NT2/D1 (cell line): Measurements from ENCODE around the gene ANKRD55.

ENCODE experiments used
- DNase-seq: peaks from one replicate; pipeline ENCODE4 v3.0.0-alpha.2; 2011; ENCODE audit warnings: low read depth, low spot score
- H3K27me3 ChIP-seq: 2 replicates; pipeline ENCODE4 v1.6.0; 2011; ENCODE audit warnings: mild to moderate bottlenecking; ENCODE audit not compliant: insufficient read length, insufficient read depth
- H3K36me3 ChIP-seq: 2 replicates; pipeline ENCODE4 v1.6.1; 2011; ENCODE audit warnings: mild to moderate bottlenecking, low read length, mixed read lengths; ENCODE audit not compliant: insufficient read depth, insufficient read length
- H3K4me1 ChIP-seq: 2 replicates; pipeline ENCODE4 v1.5.1; 2011; ENCODE audit not compliant: insufficient read depth, insufficient read length
- H3K4me3 ChIP-seq: 2 replicates; pipeline ENCODE4 v1.5.1; 2011; ENCODE audit warnings: low read depth; ENCODE audit not compliant: insufficient read length
- H3K9ac ChIP-seq: 2 replicates; pipeline ENCODE4 v1.6.0; 2011; ENCODE audit warnings: low read depth; ENCODE audit not compliant: insufficient read length
- H3K9me3 ChIP-seq: 2 replicates; pipeline ENCODE4 v1.5.1; 2011; ENCODE audit warnings: mild to moderate bottlenecking, low read length; ENCODE audit not compliant: insufficient read depth
- SUZ12 ChIP-seq: IDR thresholded peaks from 2 replicates; pipeline ENCODE4 v1.6.1; 2011; ENCODE audit not compliant: insufficient read length, insufficient read depth; ENCODE audit errors: extremely low read depth
- YY1 ChIP-seq: IDR thresholded peaks from 2 replicates; pipeline ENCODE4 v1.6.1; 2011; ENCODE audit not compliant: insufficient read length, insufficient read depth
- ZNF274 ChIP-seq: IDR thresholded peaks from 2 replicates; pipeline ENCODE4 v1.6.1; 2011; ENCODE audit warnings: mild to moderate bottlenecking, low read depth, low read length

The ANKRD55 gene

DNA sequence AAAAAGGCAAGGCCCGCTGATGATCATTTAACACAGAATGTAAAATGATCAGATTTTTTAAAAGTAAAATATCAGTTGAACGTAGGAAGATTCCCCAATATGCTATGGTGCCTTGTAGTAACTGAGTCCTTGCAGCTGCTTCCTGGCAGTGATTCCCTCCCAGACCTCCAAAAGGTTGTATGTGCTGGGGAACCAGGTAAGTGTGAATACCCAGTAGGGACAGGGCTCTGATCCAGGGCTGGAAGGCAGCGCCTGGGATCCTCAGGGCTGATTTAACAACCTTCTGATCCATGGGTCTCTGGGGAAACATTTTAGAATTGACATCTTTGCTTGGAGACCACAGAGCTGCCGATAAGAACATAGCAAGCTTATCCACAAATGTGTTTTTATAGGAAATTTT is 161.7 kb downstream of the ANKRD55 start:
- Histone ChIP-seq H3K9ac (no peak overlapping the region), H3K4me3 (no peak overlapping the region), H3K9me3 (no peaks in the 10 kb centered on the region), H3K27me3 (no peaks in the 10 kb centered on the region), H3K36me3 (no peaks in the 10 kb centered on the region), H3K4me1 (peaks cover 3% of the 10 kb centered on the region)
- no peak for DNase-seq
- TF ChIP-seq SUZ12 (no peak), YY1 (no peak), ZNF274 (no peak)

DNA sequence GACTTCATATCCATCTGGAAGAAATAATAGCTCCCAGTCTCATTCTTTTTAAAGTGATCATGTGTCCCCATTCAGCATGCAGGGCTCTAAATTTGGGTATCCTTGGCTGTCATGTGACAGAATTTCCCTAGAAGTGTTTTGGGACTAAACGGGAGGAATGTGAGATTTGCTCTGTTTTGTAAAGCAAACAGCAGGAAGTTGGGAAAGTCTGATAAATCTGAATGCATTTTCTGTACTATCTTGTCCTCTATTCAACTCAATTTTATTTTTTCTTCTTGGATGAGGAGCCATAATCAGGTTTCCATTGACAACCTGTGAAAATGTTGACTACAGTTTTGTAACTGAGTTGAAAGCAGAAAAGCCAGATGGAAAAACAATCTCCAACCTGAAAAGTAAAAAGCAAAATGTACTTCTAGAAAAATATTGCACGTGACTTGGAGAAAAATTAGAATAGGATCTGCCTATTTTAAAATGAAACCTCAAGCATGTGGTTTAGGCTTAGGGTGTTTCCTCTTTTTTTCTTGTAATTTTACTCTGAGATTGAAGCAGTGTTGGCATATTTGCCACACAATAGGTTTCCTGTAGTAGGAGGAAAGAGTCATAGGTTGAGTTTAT is 162.2 kb downstream of the ANKRD55 start:
- Histone ChIP-seq H3K4me3 (no peak overlapping the region), H3K4me1 (peaks cover 3% of the 10 kb centered on the region), H3K36me3 (no peaks in the 10 kb centered on the region), H3K9ac (no peak overlapping the region), H3K9me3 (no peaks in the 10 kb centered on the region), H3K27me3 (no peaks in the 10 kb centered on the region)
- TF ChIP-seq ZNF274 (no peak), YY1 (no peak), SUZ12 (no peak)
- no peak for DNase-seq

DNA sequence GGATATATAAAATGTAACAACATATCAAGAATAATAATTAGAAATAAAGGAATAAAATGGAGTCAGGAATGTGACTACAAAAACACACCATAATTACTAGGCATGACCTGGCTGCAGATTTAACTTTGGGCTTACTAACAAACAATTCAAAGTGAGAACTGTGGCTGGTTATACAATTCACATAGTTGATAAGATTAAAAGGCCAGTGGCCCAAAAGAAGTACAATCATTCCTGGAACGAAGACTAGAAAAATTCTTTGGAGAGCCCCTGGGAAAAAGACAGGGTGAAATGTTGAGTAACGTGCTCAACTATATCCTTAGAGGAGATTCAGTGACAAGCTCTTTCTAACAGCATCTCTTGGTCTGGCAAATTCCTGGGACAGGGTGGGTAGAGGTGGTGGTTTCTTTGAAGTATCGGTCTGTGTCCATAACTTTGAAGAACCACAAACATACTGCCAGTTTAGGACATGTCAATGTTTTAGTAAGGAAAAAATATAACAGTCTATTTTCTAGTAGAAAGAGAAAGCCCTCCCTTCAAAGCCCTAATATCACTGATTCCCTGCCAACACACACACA is 163.4 kb downstream of the ANKRD55 start:
- no peaks in the 10 kb centered on the region for H3K27me3 ChIP-seq
- TF ChIP-seq ZNF274 (no peak), YY1 (no peak)
- H3K36me3 ChIP-seq = no peaks in the 10 kb centered on the region
- no peak overlapping the region for H3K4me3 ChIP-seq
- peaks cover 3% of the 10 kb centered on the region for H3K4me1 ChIP-seq
- H3K9ac ChIP-seq = no peak overlapping the region
- no peaks in the 10 kb centered on the region for H3K9me3 ChIP-seq
- no peak for DNase-seq

DNA sequence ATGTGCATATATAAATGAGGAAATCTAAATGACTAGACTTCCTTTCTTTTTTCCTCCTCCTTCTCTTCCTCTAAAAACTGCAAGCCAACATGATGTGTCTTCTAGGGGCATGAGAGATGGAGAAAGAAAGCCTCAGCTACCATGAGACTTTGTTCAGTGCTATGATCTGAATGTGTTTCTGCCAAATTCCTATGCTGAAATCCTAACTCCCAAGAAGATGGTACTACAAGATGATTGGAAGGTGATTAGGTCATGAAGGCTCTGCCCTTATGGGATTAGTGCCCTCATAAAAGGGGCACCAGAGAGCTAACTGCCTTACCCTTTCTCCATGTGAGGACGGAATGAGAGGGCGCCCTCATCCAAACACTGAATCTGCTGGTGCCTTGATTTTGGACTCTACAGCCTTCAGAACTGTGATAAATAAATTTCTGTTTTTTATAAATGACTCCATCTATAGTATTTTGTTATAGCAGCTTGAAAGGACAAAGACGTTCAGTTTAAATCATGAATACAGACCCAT is 166.1 kb downstream of the ANKRD55 start:
- peaks cover 3% of the 10 kb centered on the region for H3K4me1 ChIP-seq
- TF ChIP-seq YY1 = no peak
- TF ChIP-seq ZNF274 = no peak
- TF ChIP-seq SUZ12 = no peak
- H3K36me3 ChIP-seq = no peaks in the 10 kb centered on the region
- H3K4me3 ChIP-seq = no peak overlapping the region
- no peaks in the 10 kb centered on the region for H3K27me3 ChIP-seq
- no peak for DNase-seq
- no peaks in the 10 kb centered on the region for H3K9me3 ChIP-seq
- H3K9ac ChIP-seq = no peak overlapping the region

DNA sequence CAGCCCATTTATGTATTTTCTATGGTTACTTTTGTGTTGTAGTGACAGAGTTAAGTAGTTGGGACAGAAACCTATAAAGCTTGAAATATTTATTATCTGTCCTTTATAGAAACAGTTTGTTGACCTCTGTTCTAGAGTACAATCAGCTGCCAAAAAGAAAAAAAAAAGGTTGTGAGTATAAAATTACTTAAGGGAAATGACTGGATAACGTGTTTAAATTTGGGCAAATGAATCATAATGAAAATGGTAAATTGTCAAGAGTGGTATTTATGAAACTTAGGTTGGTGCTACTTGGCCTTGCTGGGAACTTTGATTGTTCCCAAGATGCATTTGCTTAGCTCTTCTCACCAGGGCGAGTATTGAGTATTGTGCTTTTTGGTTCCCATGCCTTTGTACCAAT is 168.1 kb downstream of the ANKRD55 start:
- Histone ChIP-seq H3K4me1 (peaks cover 3% of the 10 kb centered on the region), H3K27me3 (no peaks in the 10 kb centered on the region), H3K9me3 (no peaks in the 10 kb centered on the region), H3K36me3 (no peaks in the 10 kb centered on the region), H3K4me3 (no peak overlapping the region), H3K9ac (no peak overlapping the region)
- DNase-seq = no peak
- TF ChIP-seq SUZ12 (no peak), YY1 (no peak), ZNF274 (no peak)

DNA sequence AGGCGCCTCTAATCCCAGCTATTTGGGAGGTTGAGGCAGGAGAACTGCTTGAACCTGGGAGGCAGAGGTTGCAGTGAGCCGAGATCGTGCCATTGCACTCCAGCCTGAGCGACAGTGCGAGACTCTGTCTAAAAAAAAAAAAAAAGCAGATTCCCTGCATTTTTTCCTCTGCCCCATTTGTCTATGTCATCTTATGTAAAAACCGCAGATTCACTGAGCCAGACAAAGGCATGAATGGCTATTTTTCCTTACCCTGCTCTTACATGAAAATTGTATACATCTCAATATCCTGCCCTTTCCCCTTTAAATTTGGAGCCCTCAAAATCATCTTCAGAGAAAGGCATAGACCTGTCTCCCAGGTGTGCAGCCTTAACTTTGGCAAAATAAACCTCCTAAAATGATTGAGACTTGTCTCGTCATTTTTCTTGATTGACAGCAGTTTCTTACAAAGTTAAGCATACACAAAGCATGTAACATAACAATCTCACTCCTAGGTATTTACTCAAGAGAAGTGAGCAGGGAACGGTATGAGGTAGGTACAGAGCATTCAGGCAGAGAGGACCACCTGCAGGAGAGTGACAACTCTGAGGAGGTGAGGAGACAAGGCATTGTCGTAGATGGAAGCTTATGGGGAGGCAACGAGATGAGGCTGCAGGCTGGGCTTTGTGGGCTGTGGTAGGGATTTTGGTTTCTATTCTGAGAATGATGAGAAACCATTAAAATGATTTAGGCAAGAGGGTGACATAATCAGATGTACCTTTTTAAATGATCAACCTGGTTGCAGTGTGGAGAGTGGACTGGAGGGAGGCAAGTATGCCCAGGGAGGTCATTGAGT is 172.6 kb downstream of the ANKRD55 start:
- Histone ChIP-seq H3K9ac (no peak overlapping the region), H3K4me1 (no peaks in the 10 kb centered on the region), H3K9me3 (no peaks in the 10 kb centered on the region), H3K36me3 (no peaks in the 10 kb centered on the region), H3K4me3 (no peak overlapping the region), H3K27me3 (no peaks in the 10 kb centered on the region)
- no peak for DNase-seq
- no peak for TF ChIP-seq YY1
- TF ChIP-seq ZNF274 = no peak
- TF ChIP-seq SUZ12 = no peak

DNA sequence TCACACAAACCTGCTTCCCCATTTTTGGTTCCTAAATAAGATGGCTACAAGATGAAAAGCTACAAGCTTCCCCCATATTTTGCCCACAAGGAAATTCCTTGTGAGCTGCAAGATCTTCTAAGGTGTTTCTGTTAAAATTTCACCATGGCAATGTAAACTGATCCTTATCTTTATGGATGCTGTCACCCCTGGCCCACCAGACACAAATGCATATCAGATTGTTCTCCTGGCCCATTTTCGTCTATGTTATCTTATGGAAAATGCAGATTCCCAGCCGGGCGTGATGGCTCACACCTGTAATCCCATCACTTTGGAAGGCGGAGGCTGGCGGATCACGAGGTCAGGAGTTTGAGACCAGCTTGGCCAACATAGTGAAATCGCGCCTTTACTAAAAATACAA is 173.3 kb downstream of the ANKRD55 start:
- no peaks in the 10 kb centered on the region for H3K27me3 ChIP-seq
- H3K9me3 ChIP-seq = no peaks in the 10 kb centered on the region
- no peak overlapping the region for H3K4me3 ChIP-seq
- no peak for DNase-seq
- no peaks in the 10 kb centered on the region for H3K4me1 ChIP-seq
- TF ChIP-seq ZNF274 (no peak), YY1 (no peak), SUZ12 (no peak)
- H3K9ac ChIP-seq = no peak overlapping the region
- no peaks in the 10 kb centered on the region for H3K36me3 ChIP-seq
